Right lobe of liver (tissue), 6 donors: ENCODE data around the gene HNRNPC. TPM values are rescaled to one million over a fixed set of nuclear protein-coding genes. Genes with fewer than 3 reads are reported as not detected.

Source experiments
- ATAC-seq, 4 donors: fragments of 200-7000 bp; cut with Tn5 transposase; one replicate each; pipeline ENCODE4 v1.9.1; 2020; ENCODE audit warnings: mild to moderate bottlenecking in 4 of 4, moderate library complexity in 4 of 4
- DNase-seq, 3 donors: peaks; one replicate each; pipeline ENCODE4 v3.0.0-alpha.2; 2020
- H3K27ac ChIP-seq, 3 donors: fragments of 200-600 bp; one replicate each; pipeline ENCODE4 v1.8.0; 2022
- H3K27me3 ChIP-seq, 2 donors: fragments of 200-600 bp; one replicate each; pipeline ENCODE4 v1.8.0; 2022
- H3K36me3 ChIP-seq, 4 donors: fragments of 200-600 bp; sonication (generic) in 1 of 4; one replicate each; pipeline versions ENCODE4 v1.5.1 to v1.8.0; 2017 to 2022; ENCODE audit warnings: control low read depth in 1 of 4
- H3K4me1 ChIP-seq, 4 donors: fragments of 200-600 bp; sonication (generic) in 1 of 4; one replicate each; pipeline versions ENCODE4 v1.5.1 to v1.8.0; 2017 to 2022; ENCODE audit warnings: control low read depth in 1 of 4
- H3K4me3 ChIP-seq, 3 donors: fragments of 200-600 bp; one replicate each; pipeline ENCODE4 v1.8.0; 2022
- H3K9me3 ChIP-seq, 4 donors: fragments of 200-600 bp; sonication (generic) in 1 of 4; one replicate each; pipeline versions ENCODE4 v1.5.1 to v1.8.0; 2017 to 2022; ENCODE audit warnings: control low read depth in 1 of 4
- POLR2A ChIP-seq: fragments of 450-650 bp; IDR thresholded peaks from one replicate; pipeline ENCODE4 v1.6.1; 2017; ENCODE audit warnings: antibody characterized with exemption, mild to moderate bottlenecking
- WGBS: methylation state at CpG from one replicate; pipeline ENCODE4 v1.1.6; 2018; ENCODE audit warnings: low coverage, low lambda C conversion rate; ENCODE audit not compliant: insufficient coverage; ENCODE audit errors: missing lambda C conversion rate; 5-methylcytosine and 5-hydroxymethylcytosine counted together
- intact Hi-C, 2 donors: fragments of 100-400 bp; cut with DNase I; formaldehyde crosslinking; loops; one replicate each; pipeline versions ENCODE4 v1.11.2 to v1.14.1; 2022
- total RNA-seq, 6 experiments: library from RNA; depleted of rRNA in 2 of 6; stranded (reverse); fragments of >200 nt in 2 of 6; fragmentation: NEBNext Ultra II Directional in 3 of 6; extraction: Animal tissue kit (Norgen Biotek cat#: 25700) in 3 of 6; gene quantifications; one replicate each; pipeline versions ENCODE4 v1.1.0 to v1.2.4, GENCODE V29; 2016 to 2023
- TF ChIP-seq, protein P1 (sequence below), 4 donors: fragments of 200-600 bp in 3 of 4; fragments of 450-650 bp in 1 of 4; IDR thresholded peaks; one replicate each; pipeline versions ENCODE4 v1.5.1 to v1.8.0; 2016 to 2022; ENCODE audit warnings: antibody characterized with exemption in 4 of 4, mild to moderate bottlenecking in 2 of 4
- donor health status: DM: no; HTN: yes; CAD: no.
- donor health status: DM: no; HTN: no; CAD: no.
- donor health status: DM: no; HTN: no; CAD: no.
- donor health status: DM: no; HTN: yes; CAD: no.
- donor health status: DM: no; HTN: yes; CAD: no.

Gene HNRNPC
- total RNA-seq, 6 experiments from 2014 or later, result 170 to 247 (median 229) TPM

DNA sequence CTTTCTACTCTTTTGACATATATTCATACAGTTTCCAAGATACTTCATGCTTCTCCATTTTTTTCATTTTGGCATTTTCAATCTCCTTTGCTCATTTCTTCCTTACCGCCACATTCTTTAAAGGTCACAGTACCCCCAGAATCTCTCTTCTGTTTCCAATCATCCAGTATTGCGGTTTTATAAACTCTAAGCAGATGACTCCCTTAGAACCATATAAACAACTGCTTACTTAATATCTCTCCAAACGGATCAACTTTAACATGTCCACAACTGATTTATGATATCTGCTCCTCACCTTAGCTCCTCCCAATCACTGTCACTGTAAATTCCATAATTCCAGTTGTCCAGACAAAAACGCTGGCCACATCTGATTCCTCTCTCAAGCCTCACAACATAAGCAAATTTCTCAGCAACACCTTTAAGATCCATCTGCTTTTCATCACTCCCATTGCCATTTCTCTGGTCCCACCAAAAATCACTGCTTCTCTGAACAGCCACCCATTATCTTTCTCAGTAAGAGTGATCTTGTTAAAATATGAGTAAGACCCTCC is 49.6 kb downstream of the HNRNPC start:
- Histone ChIP-seq H3K27ac (no peak overlapping the region), H3K27me3 (no peaks in the 10 kb centered on the region), H3K4me3 (no peak overlapping the region), H3K4me1 (no peaks in the 10 kb centered on the region), H3K9me3 (no peaks in the 10 kb centered on the region), H3K36me3 (peaks cover 0 to 92% (median 31%) of the 10 kb centered on the region in 4 donors)
- 65% methylated on average over 4 of the region's 4 CpGs for WGBS
- no peak for DNase-seq
- ATAC-seq, result no peak
- TF ChIP-seq, protein P1, sequence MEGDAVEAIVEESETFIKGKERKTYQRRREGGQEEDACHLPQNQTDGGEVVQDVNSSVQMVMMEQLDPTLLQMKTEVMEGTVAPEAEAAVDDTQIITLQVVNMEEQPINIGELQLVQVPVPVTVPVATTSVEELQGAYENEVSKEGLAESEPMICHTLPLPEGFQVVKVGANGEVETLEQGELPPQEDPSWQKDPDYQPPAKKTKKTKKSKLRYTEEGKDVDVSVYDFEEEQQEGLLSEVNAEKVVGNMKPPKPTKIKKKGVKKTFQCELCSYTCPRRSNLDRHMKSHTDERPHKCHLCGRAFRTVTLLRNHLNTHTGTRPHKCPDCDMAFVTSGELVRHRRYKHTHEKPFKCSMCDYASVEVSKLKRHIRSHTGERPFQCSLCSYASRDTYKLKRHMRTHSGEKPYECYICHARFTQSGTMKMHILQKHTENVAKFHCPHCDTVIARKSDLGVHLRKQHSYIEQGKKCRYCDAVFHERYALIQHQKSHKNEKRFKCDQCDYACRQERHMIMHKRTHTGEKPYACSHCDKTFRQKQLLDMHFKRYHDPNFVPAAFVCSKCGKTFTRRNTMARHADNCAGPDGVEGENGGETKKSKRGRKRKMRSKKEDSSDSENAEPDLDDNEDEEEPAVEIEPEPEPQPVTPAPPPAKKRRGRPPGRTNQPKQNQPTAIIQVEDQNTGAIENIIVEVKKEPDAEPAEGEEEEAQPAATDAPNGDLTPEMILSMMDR (IDR thresholded peaks at IDR 0.05), result no peak
- TF ChIP-seq POLR2A, result no peak
- intact Hi-C loops, result no loop called here

DNA sequence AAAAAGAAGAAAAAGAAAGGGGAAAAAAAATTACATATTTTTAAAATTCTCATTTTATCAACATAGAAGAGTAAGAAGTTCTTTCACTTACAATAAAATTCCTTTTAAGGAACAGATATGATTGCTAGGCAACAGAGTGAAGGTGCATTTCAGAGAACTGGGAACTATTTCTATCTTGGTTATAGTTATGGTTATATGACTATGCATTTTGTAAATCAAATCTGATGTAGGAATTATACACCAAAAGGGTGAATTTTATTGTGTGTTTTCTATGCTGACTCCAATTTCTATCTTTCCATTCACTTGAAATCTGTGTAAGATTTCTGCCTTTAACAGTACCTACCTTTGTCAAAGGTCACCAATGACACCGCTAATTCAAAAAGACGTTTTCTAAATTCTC is 50.1 kb downstream of the HNRNPC start:
- no peak for DNase-seq
- ATAC-seq, result no peak
- 77% methylated on average over 2 of the region's 2 CpGs for WGBS
- Histone ChIP-seq H3K27me3 (no peaks in the 10 kb centered on the region), H3K4me1 (no peaks in the 10 kb centered on the region), H3K9me3 (no peaks in the 10 kb centered on the region), H3K4me3 (no peak overlapping the region), H3K36me3 (peaks cover 0 to 94% (median 33%) of the 10 kb centered on the region in 4 donors), H3K27ac (no peak overlapping the region)
- intact Hi-C loops, result no loop called here
- TF ChIP-seq, protein P1 (IDR thresholded peaks at IDR 0.05), result no peak
- no peak for TF ChIP-seq POLR2A

DNA sequence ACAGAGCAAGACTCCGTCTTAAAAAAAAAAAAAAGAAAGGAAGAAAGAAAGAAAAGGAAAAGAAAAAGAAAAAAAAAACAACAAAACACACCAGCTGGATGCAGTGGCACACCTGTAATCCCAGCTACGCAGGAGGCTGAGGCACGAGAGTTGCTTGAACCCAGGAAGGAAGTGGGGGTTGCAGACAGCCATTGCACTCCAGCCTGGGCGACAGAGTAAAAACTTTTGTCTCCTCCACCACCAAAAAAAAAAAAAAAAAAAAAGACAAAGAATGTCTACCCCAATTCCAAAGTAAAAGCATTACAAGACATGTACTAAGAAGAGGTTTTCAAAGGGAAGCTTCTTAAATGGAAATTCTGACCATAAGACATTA is 53.4 kb downstream of the HNRNPC start:
- intact Hi-C loops, result no loop called here
- Histone ChIP-seq H3K4me3 (no peak overlapping the region), H3K27me3 (no peaks in the 10 kb centered on the region), H3K9me3 (no peaks in the 10 kb centered on the region), H3K4me1 (no peaks in the 10 kb centered on the region), H3K27ac (no peak overlapping the region), H3K36me3 (peaks cover 13 to 98% (median 53%) of the 10 kb centered on the region in 4 donors)
- no peak for DNase-seq
- no peak for ATAC-seq
- WGBS, result 75% methylated on average over 2 of the region's 4 CpGs
- no peak for TF ChIP-seq POLR2A
- TF ChIP-seq, protein P1 (IDR thresholded peaks at IDR 0.05), result no peak

DNA sequence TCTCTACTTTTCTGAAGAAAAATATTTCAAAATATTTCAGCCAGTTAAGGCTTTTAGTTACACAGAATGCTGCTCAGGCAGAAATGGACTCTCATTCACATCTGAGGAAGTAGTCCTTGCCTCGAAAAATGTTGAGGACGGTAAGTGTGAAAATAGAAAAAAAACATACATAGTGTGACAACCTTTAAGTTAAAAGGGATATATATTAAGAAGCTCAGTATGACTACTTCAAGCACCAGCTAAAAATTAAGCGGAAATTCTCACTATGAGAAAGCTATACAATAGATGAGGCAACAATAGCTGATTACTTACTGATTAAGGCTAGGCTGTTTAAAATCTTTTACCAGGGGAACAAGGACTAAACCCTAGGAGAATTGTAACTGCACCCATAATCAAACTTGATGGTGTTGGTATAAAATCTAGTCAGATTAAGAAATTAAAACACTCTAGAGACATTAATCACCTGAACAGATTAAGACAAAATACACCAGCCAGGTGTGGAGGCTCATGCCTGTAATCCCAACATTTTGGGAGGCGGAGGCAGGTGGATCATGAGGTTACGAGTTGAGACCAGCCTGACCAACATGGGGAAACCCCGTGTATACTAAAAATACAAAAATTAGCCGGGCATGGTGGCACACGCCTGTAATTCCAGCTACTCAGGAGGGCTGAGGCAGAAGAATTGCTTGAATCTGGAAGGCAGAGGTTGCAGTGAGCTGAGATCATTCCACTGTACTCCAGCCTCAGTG is 53.9 kb downstream of the HNRNPC start:
- 75% methylated on average over 8 of the region's 8 CpGs for WGBS
- TF ChIP-seq, protein P1 (IDR thresholded peaks at IDR 0.05), result no peak
- TF ChIP-seq POLR2A, result no peak
- intact Hi-C loops, result no loop called here
- Histone ChIP-seq H3K4me1 (no peaks in the 10 kb centered on the region), H3K27me3 (no peaks in the 10 kb centered on the region), H3K36me3 (peaks cover 13 to 96% (median 52%) of the 10 kb centered on the region in 4 donors), H3K9me3 (no peaks in the 10 kb centered on the region), H3K27ac (no peak overlapping the region), H3K4me3 (no peak overlapping the region)
- no peak for DNase-seq
- ATAC-seq, result no peak
